Tibial nerve (tissue), 4 donors: ENCODE data around the gene ZNF157.

ENCODE experiments used
- CTCF ChIP-seq, 5 experiments: fragments of 200-600 bp in 3 of 5; fragments of 450-650 bp in 2 of 5; sonication (generic) in 3 of 5; IDR thresholded peaks; one replicate each; pipeline ENCODE4 v1.5.1; 2016 to 2019; ENCODE audit warnings: antibody characterized with exemption in 5 of 5, mild to moderate bottlenecking in 3 of 5, moderate library complexity in 2 of 5
- EP300 ChIP-seq, 2 donors: sonication (generic); formaldehyde crosslinking; IDR thresholded peaks; one replicate each; pipeline ENCODE4 v1.6.1; 2017; ENCODE audit warnings: antibody characterized with exemption in 2 of 2, mild to moderate bottlenecking in 1 of 2

- TF ChIP-seq EP300 (IDR thresholded peaks at IDR 0.05) (no peak), CTCF (IDR thresholded peaks at IDR 0.05) (no peak)
Observed at GRCh38 chrX:47422444-47422843, 52.1 kb downstream of the ZNF157 start.
